T-helper 17 cell (primary cell): ENCODE results near the gene BRD3OS. TPM values are rescaled to one million over a fixed set of nuclear protein-coding genes. Genes with fewer than 3 reads are reported as not detected.

Experiments
- ATAC-seq: fragments of 150-1000 bp; cut with Tn5 transposase; 2 replicates; pipeline ENCODE4 v1.10.0; 2021; ENCODE audit warnings: mild to moderate bottlenecking, moderate library complexity
- DNase-seq, 3 donors: peaks; one replicate each; pipeline versions ENCODE4 v3.0.0 to v3.0.0-alpha.2; 2020 to 2021
- H3K9me3 ChIP-seq: one replicate; pipeline ENCODE4 v1.7.0; 2013; ENCODE audit warnings: low read length, mild to moderate bottlenecking; ENCODE audit not compliant: control insufficient read depth, poor library complexity, severe bottlenecking
- H3K27ac Mint-ChIP-seq: one replicate; pipeline ENCODE4 v1.8.0; 2022; ENCODE audit warnings: mild to moderate bottlenecking, moderate library complexity, mixed read lengths
- H3K27me3 Mint-ChIP-seq: one replicate; pipeline ENCODE4 v1.8.0; 2022; ENCODE audit warnings: mixed read lengths
- H3K36me3 Mint-ChIP-seq: one replicate; pipeline ENCODE4 v1.8.0; 2022; ENCODE audit warnings: low read depth, mixed read lengths
- H3K4me1 Mint-ChIP-seq: one replicate; pipeline ENCODE4 v1.8.0; 2022; ENCODE audit warnings: mild to moderate bottlenecking, mixed read lengths
- H3K4me3 Mint-ChIP-seq: one replicate; pipeline ENCODE4 v1.8.0; 2022; ENCODE audit warnings: mild to moderate bottlenecking, moderate library complexity, mixed read lengths
- total RNA-seq, 4 donors: library from RNA in 2 of 4; stranded (reverse) in 2 of 4; gene quantifications; one replicate each; pipeline ENCODE4 v1.2.3 and lab custom pipeline; 2022 to 2026

BRD3OS gene
- total RNA-seq, 2 donors from 2014 or later, result 7.7 to 10.2 TPM

- H3K9me3 ChIP-seq, result no peaks in the 10 kb centered on the region
- Mint-ChIP-seq H3K4me3 (no peak overlapping the region), H3K27ac (no peak overlapping the region), H3K36me3 (no peaks in the 10 kb centered on the region), H3K27me3 (no peaks in the 10 kb centered on the region), H3K4me1 (peaks cover 24% of the 10 kb centered on the region)
- ATAC-seq (no peak), DNase-seq (no peak)
These were observed 32.7 kb downstream of the BRD3OS start for GRCh38 chr9:134057751-134058701.

- Mint-ChIP-seq H3K4me3 (no peak overlapping the region), H3K27me3 (no peaks in the 10 kb centered on the region), H3K27ac (no peak overlapping the region), H3K36me3 (no peaks in the 10 kb centered on the region), H3K4me1 (peaks cover 28% of the 10 kb centered on the region)
- ATAC-seq (no peak), DNase-seq (peak in 1 of 3 donors; percentile 3)
- H3K9me3 ChIP-seq, result no peaks in the 10 kb centered on the region
These were observed 33.4 kb downstream of the BRD3OS start for GRCh38 chr9:134058716-134059115.

- Mint-ChIP-seq H3K27ac (no peak overlapping the region), H3K27me3 (no peaks in the 10 kb centered on the region), H3K36me3 (no peaks in the 10 kb centered on the region), H3K4me1 (peaks cover 28% of the 10 kb centered on the region), H3K4me3 (no peak overlapping the region)
- no peaks in the 10 kb centered on the region for H3K9me3 ChIP-seq
- DNase-seq, result peak in 1 of 3 donors; percentile 5
- no peak for ATAC-seq
These were observed 33.9 kb downstream of the BRD3OS start for GRCh38 chr9:134059188-134059641.

GRCh38 chr9:134059661-134060395, 34.5 kb downstream of the BRD3OS start:
- H3K27me3 Mint-ChIP-seq, result no peaks in the 10 kb centered on the region
- DNase-seq (peak in 1 of 3 donors; percentile 6), ATAC-seq (peak; percentile 73)
- no peaks in the 10 kb centered on the region for H3K36me3 Mint-ChIP-seq
- peaks cover 33% of the 10 kb centered on the region for H3K4me1 Mint-ChIP-seq
- no peak overlapping the region for H3K4me3 Mint-ChIP-seq
- H3K9me3 ChIP-seq, result no peaks in the 10 kb centered on the region
- H3K27ac Mint-ChIP-seq, result peak overlapping the region; percentile 47

GRCh38 chr9:134060546-134060945, 35.3 kb downstream of the BRD3OS start:
- Mint-ChIP-seq H3K36me3 (no peaks in the 10 kb centered on the region), H3K4me1 (peaks cover 37% of the 10 kb centered on the region), H3K27ac (peak overlapping the region; percentile 47), H3K27me3 (no peaks in the 10 kb centered on the region), H3K4me3 (peak overlapping the region; percentile 19)
- peak in 1 of 3 donors; percentile 3 for DNase-seq
- ATAC-seq, result no peak
- no peaks in the 10 kb centered on the region for H3K9me3 ChIP-seq

- H3K27ac Mint-ChIP-seq, result peak overlapping the region; percentile 47
- DNase-seq (no peak), ATAC-seq (no peak)
- H3K27me3 Mint-ChIP-seq, result no peaks in the 10 kb centered on the region
- no peaks in the 10 kb centered on the region for H3K9me3 ChIP-seq
- H3K4me1 Mint-ChIP-seq, result peaks cover 43% of the 10 kb centered on the region
- no peaks in the 10 kb centered on the region for H3K36me3 Mint-ChIP-seq
- peak overlapping the region; percentile 19 for H3K4me3 Mint-ChIP-seq
These were observed 35.9 kb downstream of the BRD3OS start for GRCh38 chr9:134061019-134061687.

GRCh38 chr9:134061688-134062371, 36.5 kb downstream of the BRD3OS start:
- Mint-ChIP-seq H3K27me3 (no peaks in the 10 kb centered on the region), H3K4me3 (no peak overlapping the region), H3K36me3 (no peaks in the 10 kb centered on the region), H3K27ac (no peak overlapping the region), H3K4me1 (peaks cover 48% of the 10 kb centered on the region)
- ATAC-seq (no peak), DNase-seq (no peak)
- H3K9me3 ChIP-seq, result no peaks in the 10 kb centered on the region

- Mint-ChIP-seq H3K27ac (no peak overlapping the region), H3K4me1 (peaks cover 48% of the 10 kb centered on the region), H3K27me3 (no peaks in the 10 kb centered on the region), H3K4me3 (peak overlapping the region; percentile 12), H3K36me3 (no peaks in the 10 kb centered on the region)
- peak in 1 of 3 donors; percentile 5 for DNase-seq
- ATAC-seq, result no peak
- H3K9me3 ChIP-seq, result no peaks in the 10 kb centered on the region
These were observed 37.3 kb downstream of the BRD3OS start for GRCh38 chr9:134062461-134063087.

- no peak overlapping the region for H3K4me3 Mint-ChIP-seq
- H3K36me3 Mint-ChIP-seq, result no peaks in the 10 kb centered on the region
- no peak for ATAC-seq
- H3K27me3 Mint-ChIP-seq, result no peaks in the 10 kb centered on the region
- H3K27ac Mint-ChIP-seq, result no peak overlapping the region
- H3K9me3 ChIP-seq, result no peaks in the 10 kb centered on the region
- peaks cover 47% of the 10 kb centered on the region for H3K4me1 Mint-ChIP-seq
- DNase-seq, result peak in 1 of 3 donors; percentile 4
These were observed 37.8 kb downstream of the BRD3OS start for GRCh38 chr9:134063088-134063570.

- ATAC-seq (no peak), DNase-seq (peak in 1 of 3 donors; percentile 5)
- no peaks in the 10 kb centered on the region for H3K9me3 ChIP-seq
- Mint-ChIP-seq H3K27me3 (no peaks in the 10 kb centered on the region), H3K27ac (no peak overlapping the region), H3K36me3 (no peaks in the 10 kb centered on the region), H3K4me3 (no peak overlapping the region), H3K4me1 (peaks cover 44% of the 10 kb centered on the region)
These were observed 38.5 kb downstream of the BRD3OS start for GRCh38 chr9:134063571-134064450.

GRCh38 chr9:134064711-134065110, 39.4 kb downstream of the BRD3OS start:
- Mint-ChIP-seq H3K4me3 (peak overlapping the region; percentile 90), H3K36me3 (no peaks in the 10 kb centered on the region), H3K27ac (no peak overlapping the region), H3K27me3 (no peaks in the 10 kb centered on the region), H3K4me1 (peaks cover 50% of the 10 kb centered on the region)
- no peaks in the 10 kb centered on the region for H3K9me3 ChIP-seq
- ATAC-seq (no peak), DNase-seq (no peak)
